ENCODE results near the gene CACNA2D4. TPM values are rescaled to one million over a fixed set of nuclear protein-coding genes. Genes with fewer than 3 reads are reported as not detected.
A peak's percentile ranks its signal among the peaks of the same experiment; 100 is the strongest.

Gene CACNA2D4
- total RNA-seq, 1 donor from 2014 or later: not detected

DNA sequence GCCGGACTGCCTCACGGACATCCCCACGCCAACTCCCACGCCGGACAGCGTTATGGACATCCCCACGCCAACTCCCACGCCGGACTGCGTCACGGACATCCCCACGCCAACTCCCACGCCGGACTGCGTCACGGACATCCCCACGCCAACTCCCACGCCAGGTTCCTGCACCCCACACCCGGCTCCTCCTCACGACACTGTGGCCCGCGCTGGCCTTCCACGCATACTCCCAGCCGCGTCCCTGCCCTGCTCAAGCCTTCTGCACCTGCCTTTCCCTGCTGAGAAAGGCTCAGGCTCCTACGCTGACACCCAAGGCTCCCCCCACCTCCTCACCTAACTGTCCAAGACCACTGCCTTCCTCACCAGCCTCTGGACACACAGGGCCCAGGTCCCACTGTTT lies 9.7 kb downstream of the CACNA2D4 start:
- Histone ChIP-seq H3K27me3 (no peaks in the 10 kb centered on the region), H3K4me3 (no peak overlapping the region), H3K9me3 (peaks cover 5 to 23% of the 10 kb centered on the region in 2 donors), H3K36me3 (no peaks in the 10 kb centered on the region), H3K27ac (no peak overlapping the region), H3K4me1 (no peaks in the 10 kb centered on the region)
- no peak for DNase-seq (ENCODE audit: low spot score in 2 of 2)
- TF ChIP-seq, protein P1, sequence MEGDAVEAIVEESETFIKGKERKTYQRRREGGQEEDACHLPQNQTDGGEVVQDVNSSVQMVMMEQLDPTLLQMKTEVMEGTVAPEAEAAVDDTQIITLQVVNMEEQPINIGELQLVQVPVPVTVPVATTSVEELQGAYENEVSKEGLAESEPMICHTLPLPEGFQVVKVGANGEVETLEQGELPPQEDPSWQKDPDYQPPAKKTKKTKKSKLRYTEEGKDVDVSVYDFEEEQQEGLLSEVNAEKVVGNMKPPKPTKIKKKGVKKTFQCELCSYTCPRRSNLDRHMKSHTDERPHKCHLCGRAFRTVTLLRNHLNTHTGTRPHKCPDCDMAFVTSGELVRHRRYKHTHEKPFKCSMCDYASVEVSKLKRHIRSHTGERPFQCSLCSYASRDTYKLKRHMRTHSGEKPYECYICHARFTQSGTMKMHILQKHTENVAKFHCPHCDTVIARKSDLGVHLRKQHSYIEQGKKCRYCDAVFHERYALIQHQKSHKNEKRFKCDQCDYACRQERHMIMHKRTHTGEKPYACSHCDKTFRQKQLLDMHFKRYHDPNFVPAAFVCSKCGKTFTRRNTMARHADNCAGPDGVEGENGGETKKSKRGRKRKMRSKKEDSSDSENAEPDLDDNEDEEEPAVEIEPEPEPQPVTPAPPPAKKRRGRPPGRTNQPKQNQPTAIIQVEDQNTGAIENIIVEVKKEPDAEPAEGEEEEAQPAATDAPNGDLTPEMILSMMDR (IDR thresholded peaks at IDR 0.05): no peak
- intact Hi-C loops (cut with DNase I): no loop called here

DNA sequence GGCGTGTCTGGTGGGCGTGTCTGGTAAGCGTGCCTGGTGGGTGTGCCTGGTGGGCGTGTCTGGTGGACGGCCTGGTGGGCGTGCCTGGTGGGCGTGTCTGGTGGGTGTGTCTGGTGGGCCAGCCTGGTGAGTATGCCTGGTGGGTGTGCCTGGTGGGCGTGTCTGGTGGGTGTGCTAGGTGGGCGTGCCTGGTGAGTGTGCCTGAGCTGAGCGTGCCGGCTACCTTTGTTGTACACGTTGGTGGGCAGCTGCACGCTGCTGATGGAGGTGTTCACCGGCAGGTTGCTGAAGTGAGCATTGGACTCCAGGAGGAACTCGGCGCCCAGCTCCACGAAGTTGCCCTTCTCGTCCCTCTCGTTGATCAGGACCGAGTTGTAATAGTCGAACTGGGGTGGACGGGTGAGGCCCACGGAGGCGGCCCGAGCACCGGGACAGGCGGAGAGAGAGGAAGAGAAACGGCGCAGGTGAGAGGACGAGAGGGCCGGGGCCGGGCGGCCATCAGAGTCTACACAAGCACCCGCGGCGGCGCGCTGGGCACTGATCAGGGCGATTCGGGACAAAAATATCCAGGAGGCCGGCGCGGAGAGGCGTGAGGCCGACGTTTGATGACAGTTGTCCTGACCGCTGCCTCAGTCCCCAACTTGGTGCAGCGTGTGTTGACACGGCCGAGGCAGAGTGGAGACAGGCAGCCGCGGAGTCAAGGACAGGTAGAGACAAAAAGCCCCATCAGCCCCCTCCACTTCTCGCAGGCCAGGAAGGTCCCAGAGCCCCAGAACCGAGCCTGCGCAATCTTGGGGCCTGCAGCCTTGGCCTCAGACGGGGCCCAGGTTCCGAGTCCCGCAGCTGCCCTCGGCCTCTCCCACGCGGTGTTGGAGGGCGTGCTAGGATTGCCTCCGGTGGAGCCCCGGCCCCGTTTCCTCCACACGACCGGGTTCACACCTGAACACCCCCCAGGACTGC lies 10.5 kb downstream of the CACNA2D4 start:
- Histone ChIP-seq H3K4me3 (peak overlapping the region; percentile 16 to 49), H3K36me3 (no peaks in the 10 kb centered on the region), H3K27me3 (no peaks in the 10 kb centered on the region), H3K27ac (no peak overlapping the region), H3K9me3 (peaks cover 5 to 26% of the 10 kb centered on the region in 2 donors), H3K4me1 (no peaks in the 10 kb centered on the region)
- peak in 1 of 2 donors; percentile 60 for DNase-seq (ENCODE audit: low spot score in 2 of 2)
- TF ChIP-seq, protein P1 (IDR thresholded peaks at IDR 0.05): no peak
- intact Hi-C loops (cut with DNase I): no loop called here

DNA sequence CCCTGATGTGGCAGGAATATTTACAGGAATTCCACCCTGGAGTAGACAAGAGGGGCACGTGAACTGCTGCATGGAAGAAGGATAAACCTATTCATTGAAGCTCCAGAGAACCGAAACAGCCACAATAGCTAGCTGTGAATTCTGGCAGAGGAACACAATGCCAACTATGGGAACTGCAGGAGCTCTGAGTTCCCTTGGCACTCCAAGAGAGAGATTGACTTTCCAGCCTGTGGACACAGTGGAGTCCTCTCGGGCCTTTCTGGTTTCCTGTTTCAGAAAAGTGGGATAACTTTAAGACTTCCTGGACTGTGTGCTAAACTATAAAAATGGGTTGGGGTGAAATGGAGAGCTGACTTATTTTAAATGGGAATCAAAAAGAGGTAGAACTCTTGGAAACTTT lies 11.9 kb downstream of the CACNA2D4 start:
- no peak overlapping the region for H3K4me3 ChIP-seq
- no peak for DNase-seq (ENCODE audit: low spot score in 2 of 2)
- H3K27ac ChIP-seq: no peak overlapping the region
- H3K27me3 ChIP-seq: no peaks in the 10 kb centered on the region
- TF ChIP-seq, protein P1 (IDR thresholded peaks at IDR 0.05): no peak
- no peaks in the 10 kb centered on the region for H3K4me1 ChIP-seq
- H3K36me3 ChIP-seq: no peaks in the 10 kb centered on the region
- H3K9me3 ChIP-seq: peaks cover 5 to 31% of the 10 kb centered on the region in 2 donors
- intact Hi-C loops (cut with DNase I): no loop called here

DNA sequence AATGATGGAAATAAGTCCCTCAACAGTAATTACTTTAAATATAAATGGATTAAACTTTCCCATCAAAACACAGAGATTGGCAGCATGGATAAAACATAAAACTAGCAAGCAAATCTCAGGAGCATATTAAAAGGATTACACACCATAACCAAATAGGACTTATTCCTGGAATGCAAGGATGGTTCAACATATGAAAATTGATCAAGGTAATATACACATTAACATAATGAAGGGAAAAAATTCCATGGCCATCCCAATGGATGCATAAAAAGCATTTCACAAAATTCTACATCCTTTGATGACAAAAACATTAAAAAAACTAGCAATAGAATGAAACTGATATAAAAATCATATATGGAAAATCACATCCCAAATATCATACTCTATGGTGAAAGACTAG lies 13.6 kb downstream of the CACNA2D4 start:
- Histone ChIP-seq H3K9me3 (peaks cover 5 to 31% of the 10 kb centered on the region in 2 donors), H3K36me3 (no peaks in the 10 kb centered on the region), H3K27ac (no peak overlapping the region), H3K4me1 (no peaks in the 10 kb centered on the region), H3K4me3 (no peak overlapping the region), H3K27me3 (no peaks in the 10 kb centered on the region)
- DNase-seq (ENCODE audit: low spot score in 2 of 2): no peak
- TF ChIP-seq, protein P1 (IDR thresholded peaks at IDR 0.05): no peak
- intact Hi-C loops (cut with DNase I): no loop called here

DNA sequence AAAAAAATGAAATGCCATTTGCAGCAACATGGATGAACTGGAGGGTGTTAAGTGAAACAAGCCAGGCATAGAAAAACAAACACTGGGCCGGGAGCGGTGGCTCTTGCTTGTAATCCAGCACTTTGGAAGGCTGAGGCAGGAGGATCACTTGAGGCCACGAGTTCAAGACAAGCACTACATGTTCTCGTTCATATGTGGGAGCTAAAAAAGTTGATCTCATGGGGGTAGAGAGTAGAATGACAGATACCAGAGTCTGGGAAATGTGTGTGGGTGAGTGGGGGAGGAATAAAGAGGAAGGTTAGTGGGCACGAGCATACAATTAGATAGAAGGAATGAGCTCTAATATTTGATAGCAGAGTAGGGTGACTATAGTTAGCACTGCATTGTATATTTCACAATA lies 21.5 kb downstream of the CACNA2D4 start:
- no peak for DNase-seq (ENCODE audit: low spot score in 2 of 2)
- no peak overlapping the region for H3K4me3 ChIP-seq
- TF ChIP-seq, protein P1 (IDR thresholded peaks at IDR 0.05): no peak
- no peaks in the 10 kb centered on the region for H3K4me1 ChIP-seq
- H3K9me3 ChIP-seq: peaks cover 0 to 11% of the 10 kb centered on the region in 2 donors
- H3K27ac ChIP-seq: no peak overlapping the region
- intact Hi-C loops (cut with DNase I): no loop called here
- H3K36me3 ChIP-seq: no peaks in the 10 kb centered on the region
- no peaks in the 10 kb centered on the region for H3K27me3 ChIP-seq

Measured in ascending aorta (tissue), 2 donors.